ENCODE data around the gene SLC16A1. TPM values are rescaled to one million over a fixed set of nuclear protein-coding genes. Genes with fewer than 3 reads are reported as not detected.
A peak's percentile ranks its signal among the peaks of the same experiment; 100 is the strongest.

Gene SLC16A1
- total RNA-seq, 4 donors from 2014 or later = 13.1 to 20.7 (median 15.7) TPM

DNA sequence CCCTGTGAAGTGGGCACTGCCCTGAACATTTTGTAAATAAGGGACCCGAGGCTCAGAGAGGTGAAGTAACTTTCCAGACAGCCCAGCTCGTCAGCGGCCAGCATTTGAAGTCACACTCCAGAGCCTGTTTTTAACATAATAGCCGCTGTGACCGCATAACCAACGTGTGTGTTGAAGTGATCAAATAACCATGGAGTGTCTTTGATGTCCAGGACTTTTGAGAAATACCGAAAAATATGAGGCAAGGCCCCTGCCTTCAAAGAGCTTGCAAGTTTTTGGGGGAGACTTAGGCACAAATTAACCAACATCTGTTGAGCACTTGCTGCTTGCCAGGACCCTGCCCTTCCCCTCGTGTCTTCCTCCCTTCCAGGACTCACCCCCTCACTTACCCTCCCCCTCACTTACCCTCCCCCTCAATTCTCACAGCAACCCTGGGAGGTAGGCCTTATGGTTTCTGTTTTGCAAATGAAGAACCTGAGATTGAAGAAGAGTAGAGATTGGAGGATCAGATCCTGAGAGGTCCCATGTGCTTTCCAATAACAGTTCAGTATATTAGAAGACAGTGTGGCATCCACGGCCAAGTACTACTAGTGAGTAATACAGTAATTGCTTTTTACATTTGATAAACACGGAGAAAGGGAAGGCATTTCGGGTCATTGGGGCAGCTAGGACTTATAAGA lies 1.3 kb upstream of the SLC16A1 start:
- Histone ChIP-seq H3K27ac (peak overlapping the region; percentile 80 to 93 (median 91)), H3K27me3 (no peaks in the 10 kb centered on the region), H3K9me3 (no peaks in the 10 kb centered on the region), H3K36me3 (peaks cover 0 to 20% (median 0%) of the 10 kb centered on the region in 3 donors), H3K4me1 (peaks cover 0 to 38% (median 11%) of the 10 kb centered on the region in 4 donors), H3K4me3 (peak overlapping the region; percentile 61 to 73 (median 72))
- 10 to 17% methylated on average over 11 of the region's 11 CpGs for WGBS, 2 donors
- DNase-seq (ENCODE audit: low spot score in 2 of 2) = peak in 1 of 2 donors; percentile 10
- TF ChIP-seq POLR2A (IDR thresholded peaks at IDR 0.05) = no peak
- TF ChIP-seq EP300 (IDR thresholded peaks at IDR 0.05) = no peak
- no peak for TF ChIP-seq CTCF (IDR thresholded peaks at IDR 0.05)

DNA sequence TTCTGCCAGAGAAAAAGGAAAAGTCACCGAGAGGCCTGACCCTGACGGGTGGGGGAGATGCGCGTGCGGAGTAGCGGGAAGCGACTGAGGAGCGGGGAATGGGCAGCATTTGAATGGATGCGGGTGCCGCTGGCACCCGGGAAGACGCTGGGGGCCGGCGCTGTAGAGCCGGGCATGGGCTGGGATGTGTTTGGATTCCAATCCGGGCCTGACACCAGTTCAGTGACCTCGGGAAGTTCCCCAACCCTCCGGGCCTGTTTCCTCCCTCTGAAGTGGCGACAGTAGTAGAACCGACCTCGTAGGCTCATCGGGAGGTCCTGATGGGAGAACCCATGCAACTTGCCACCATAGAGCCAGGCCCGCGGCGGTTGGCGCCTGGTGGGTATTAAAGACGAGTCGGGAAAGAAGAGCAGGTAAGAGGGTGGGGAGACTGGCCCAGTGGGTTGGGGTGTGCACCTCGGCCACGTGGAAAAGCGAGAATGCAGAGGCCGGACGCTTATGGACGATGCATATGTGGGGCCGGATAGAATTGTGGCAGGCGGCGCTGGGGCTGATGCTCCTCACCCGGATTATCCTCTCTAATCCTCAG lies 642 bp upstream of the SLC16A1 start:
- peaks cover 0 to 14% (median 0%) of the 10 kb centered on the region in 3 donors for H3K36me3 ChIP-seq
- no peaks in the 10 kb centered on the region for H3K27me3 ChIP-seq
- peak overlapping the region; percentile 80 to 93 (median 91) for H3K27ac ChIP-seq
- WGBS, 2 donors = 1 to 3% methylated on average over 38 of the region's 38 CpGs
- H3K9me3 ChIP-seq = no peaks in the 10 kb centered on the region
- TF ChIP-seq CTCF (IDR thresholded peaks at IDR 0.05) (no peak), EP300 (IDR thresholded peaks at IDR 0.05) (no peak), POLR2A (IDR thresholded peaks at IDR 0.05) (no peak)
- peaks cover 0 to 38% (median 11%) of the 10 kb centered on the region in 4 donors for H3K4me1 ChIP-seq
- peak in 1 of 2 donors; percentile 29 for DNase-seq (ENCODE audit: low spot score in 2 of 2)
- H3K4me3 ChIP-seq = peak overlapping the region; percentile 61 to 73 (median 72)

DNA sequence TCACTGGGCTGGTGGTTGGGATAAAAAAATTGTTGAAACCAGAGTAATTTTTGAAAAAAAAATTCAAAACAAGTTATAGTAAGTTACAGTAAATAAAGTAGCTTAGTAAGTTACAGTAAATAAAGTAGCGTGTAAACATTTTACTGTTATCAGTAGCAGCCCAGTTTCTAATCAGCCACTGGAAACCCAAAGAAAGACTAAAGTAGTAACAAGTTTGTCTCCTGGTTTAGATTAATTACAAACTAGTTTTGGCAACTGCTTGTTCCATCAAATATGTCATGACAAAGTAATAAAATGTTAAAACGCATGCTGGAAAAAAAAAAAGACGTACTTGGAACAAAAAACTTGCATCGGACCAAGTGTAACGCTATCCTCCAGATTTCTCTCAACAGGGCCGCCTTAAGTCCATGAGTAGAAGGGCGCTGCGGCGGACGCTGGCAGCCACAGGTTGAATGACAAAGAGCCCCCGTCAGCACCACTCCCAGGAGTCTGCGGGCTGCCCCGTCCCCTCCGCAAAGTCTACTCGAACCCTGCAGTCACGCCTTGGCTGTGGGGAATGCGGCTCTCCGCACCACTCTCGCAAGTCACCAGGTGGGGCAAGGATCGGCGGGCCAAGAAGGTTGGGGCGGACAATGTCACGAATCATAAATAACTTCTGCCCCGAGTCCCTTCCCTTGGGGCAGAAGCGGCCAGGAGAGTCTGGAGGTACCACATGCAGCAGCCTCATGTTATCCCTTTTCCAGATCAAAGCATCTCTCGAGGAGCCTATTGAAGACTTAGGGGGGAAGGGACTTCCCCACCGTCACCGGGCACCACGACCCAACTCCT lies 837 bp downstream of the SLC16A1 start:
- H3K36me3 ChIP-seq = no peaks in the 10 kb centered on the region
- TF ChIP-seq CTCF (IDR thresholded peaks at IDR 0.05) (no peak), EP300 (IDR thresholded peaks at IDR 0.05) (no peak), POLR2A (IDR thresholded peaks at IDR 0.05) (no peak)
- H3K4me3 ChIP-seq = peak overlapping the region; percentile 61 to 73 (median 72)
- 2 to 4% methylated on average over 26 to 28 of the region's 29 CpGs for WGBS, 2 donors
- H3K9me3 ChIP-seq = no peaks in the 10 kb centered on the region
- H3K27ac ChIP-seq = peak overlapping the region; percentile 80 to 93 (median 91)
- no peaks in the 10 kb centered on the region for H3K27me3 ChIP-seq
- peak in 1 of 2 donors; percentile 7 for DNase-seq (ENCODE audit: low spot score in 2 of 2)
- H3K4me1 ChIP-seq = peaks cover 0 to 38% (median 11%) of the 10 kb centered on the region in 4 donors

DNA sequence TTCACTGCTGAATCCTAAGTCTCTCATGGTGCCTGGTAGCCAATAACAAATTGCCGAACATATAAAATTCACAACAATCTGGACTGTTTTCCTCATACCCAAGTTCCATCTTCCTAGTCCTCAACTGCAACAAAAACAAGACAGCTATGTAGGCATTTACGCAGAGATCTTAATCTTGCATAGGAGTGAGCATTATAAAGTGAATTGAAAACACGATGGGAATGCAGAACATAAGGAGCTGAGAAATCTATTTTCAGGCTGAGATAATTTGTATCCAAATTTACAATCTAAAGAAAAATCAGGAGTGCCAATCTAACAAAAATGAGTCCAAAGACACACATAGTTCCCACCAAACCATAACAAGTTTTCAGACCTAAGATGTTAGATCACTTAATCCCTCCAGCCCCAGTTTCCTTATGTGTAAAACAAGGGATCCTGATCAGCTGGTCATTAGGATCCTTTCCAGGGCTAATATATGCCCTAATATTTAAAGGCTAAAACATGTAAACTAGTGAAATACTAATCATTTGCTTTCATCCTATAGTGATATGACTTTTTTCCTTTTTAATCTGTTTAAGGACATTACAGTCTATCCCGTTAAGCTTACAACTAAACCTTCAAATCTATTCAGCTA lies 1.9 kb downstream of the SLC16A1 start:
- 71 to 83% methylated on average over 4 of the region's 4 CpGs for WGBS, 2 donors
- no peak overlapping the region for H3K4me3 ChIP-seq
- peaks cover 0 to 38% (median 11%) of the 10 kb centered on the region in 4 donors for H3K4me1 ChIP-seq
- H3K27me3 ChIP-seq = no peaks in the 10 kb centered on the region
- H3K27ac ChIP-seq = no peak overlapping the region
- H3K9me3 ChIP-seq = no peaks in the 10 kb centered on the region
- TF ChIP-seq EP300 (IDR thresholded peaks at IDR 0.05) (no peak), CTCF (IDR thresholded peaks at IDR 0.05) (no peak), POLR2A (IDR thresholded peaks at IDR 0.05) (no peak)
- H3K36me3 ChIP-seq = no peaks in the 10 kb centered on the region
- DNase-seq (ENCODE audit: low spot score in 2 of 2) = no peak

Measured in tibial nerve (tissue), 4 donors.